Neural cell (in vitro differentiated cells): ENCODE results near the gene NEUROD4. TPM values are rescaled to one million over a fixed set of nuclear protein-coding genes. Genes with fewer than 3 reads are reported as not detected.

Source experiments
- H2AFZ ChIP-seq: fragments of 200-600, 300-800 bp; sonication (generic), shearing (Covaris generic); 2 replicates; pipeline ENCODE4 v1.6.0; 2014; ENCODE audit warnings: low read depth, mild to moderate bottlenecking, antibody characterized with exemption, low read length, moderate library complexity
- H3F3A ChIP-seq: fragments of 200-600 bp; shearing (Covaris generic); 2 replicates; pipeline ENCODE4 v1.6.1; 2016; ENCODE audit warnings: mild to moderate bottlenecking, moderate library complexity, mixed read lengths, antibody characterized with exemption, low read length; ENCODE audit not compliant: insufficient read depth, poor library complexity, severe bottlenecking
- H3K27ac ChIP-seq: fragments of 200-600, 300-800 bp; sonication (generic), shearing (Covaris generic); 2 replicates; pipeline ENCODE4 v1.5.1; 2014; ENCODE audit warnings: mild to moderate bottlenecking, low read length, moderate library complexity
- H3K27me3 ChIP-seq: fragments of 300-800, 200-600 bp; sonication (generic), shearing (Covaris generic); 2 replicates; pipeline ENCODE4 v1.6.0; 2014; ENCODE audit warnings: mild to moderate bottlenecking, low read depth, low read length, moderate library complexity; ENCODE audit not compliant: insufficient read depth
- H3K36me3 ChIP-seq: fragments of 300-800, 200-600 bp; sonication (generic), shearing (Covaris generic); 2 replicates; pipeline ENCODE4 v1.5.1; 2014; ENCODE audit warnings: mild to moderate bottlenecking, antibody characterized with exemption, low read length, moderate library complexity; ENCODE audit not compliant: insufficient read depth
- H3K4me2 ChIP-seq: fragments of 300-800, 200-600 bp; sonication (generic), shearing (Covaris generic); 2 replicates; pipeline ENCODE4 v1.6.0; 2014; ENCODE audit warnings: mild to moderate bottlenecking, low read length
- H3K4me3 ChIP-seq: fragments of 300-800, 200-600 bp; sonication (generic), shearing (Covaris generic); 2 replicates; pipeline ENCODE4 v1.5.1; 2014; ENCODE audit warnings: mild to moderate bottlenecking, low read length, moderate library complexity
- H3K79me2 ChIP-seq: fragments of 200-600 bp; shearing (Covaris generic); replicated peaks from 2 replicates; pipeline ENCODE4 v1.6.0; 2014; ENCODE audit warnings: mild to moderate bottlenecking, low read length, moderate library complexity; ENCODE audit not compliant: insufficient read depth
- H3K9ac ChIP-seq: fragments of 300-800, 200-600 bp; sonication (generic), shearing (Covaris generic); 2 replicates; pipeline ENCODE4 v1.6.1; 2016; ENCODE audit warnings: mild to moderate bottlenecking, low read length, mixed read lengths
- H3K9me2 ChIP-seq: fragments of 200-600 bp; shearing (Covaris generic); 2 replicates; pipeline ENCODE4 v1.6.1; 2016; ENCODE audit warnings: mild to moderate bottlenecking, low read length, mixed read lengths; ENCODE audit not compliant: insufficient read depth
- H3K9me3 ChIP-seq: fragments of 200-600, 300-800 bp; sonication (generic), shearing (Covaris generic); 2 replicates; pipeline ENCODE4 v1.6.1; 2016; ENCODE audit warnings: mild to moderate bottlenecking, mixed run types, low read length, moderate library complexity, mixed read lengths
- H4K20me1 ChIP-seq: fragments of 200-600 bp; shearing (Covaris generic); 2 replicates; pipeline ENCODE4 v1.6.1; 2016; ENCODE audit warnings: mild to moderate bottlenecking, mixed run types; ENCODE audit not compliant: insufficient read depth
- CTCF ChIP-seq: fragments of 450-650 bp; IDR thresholded peaks from 2 replicates; pipeline ENCODE4 v1.5.1; 2014; ENCODE audit warnings: antibody characterized with exemption, mild to moderate bottlenecking, moderate library complexity; ENCODE audit not compliant: poor library complexity, severe bottlenecking
- EP300 ChIP-seq: fragments of 450-650 bp; conservative IDR thresholded peaks from 2 replicates; pipeline ENCODE4 v1.6.1; 2014; ENCODE audit warnings: antibody characterized with exemption, mild to moderate bottlenecking, moderate library complexity; ENCODE audit not compliant: poor library complexity, severe bottlenecking
- EZH2 ChIP-seq: fragments of 200-600, 300-800 bp; shearing (Covaris generic), sonication (generic); IDR thresholded peaks from 2 replicates; pipeline ENCODE4 v1.6.1; 2014; ENCODE audit warnings: antibody characterized with exemption, low read length, borderline replicate concordance, mild to moderate bottlenecking; ENCODE audit not compliant: insufficient read depth, poor library complexity, severe bottlenecking
- MXI1 ChIP-seq: fragments of 450-650 bp; conservative IDR thresholded peaks from 2 replicates; pipeline ENCODE4 v1.6.1; 2014; ENCODE audit warnings: antibody characterized with exemption, mild to moderate bottlenecking; ENCODE audit not compliant: poor library complexity, severe bottlenecking
- POLR2AphosphoS5 ChIP-seq: IDR thresholded peaks from 2 replicates; pipeline ENCODE4 v1.6.1; 2012
- RAD21 ChIP-seq: fragments of 450-650 bp; conservative IDR thresholded peaks from 2 replicates; pipeline ENCODE4 v1.6.1; 2014; ENCODE audit warnings: antibody characterized with exemption, mild to moderate bottlenecking, moderate library complexity
- REST ChIP-seq: IDR thresholded peaks from 2 replicates; pipeline ENCODE4 v1.6.1; 2012; ENCODE audit warnings: borderline replicate concordance
- SMC3 ChIP-seq: fragments of 450-650 bp; conservative IDR thresholded peaks from 2 replicates; pipeline ENCODE4 v1.6.1; 2014; ENCODE audit warnings: antibody characterized with exemption, mild to moderate bottlenecking, moderate library complexity; ENCODE audit not compliant: poor library complexity
- TAF1 ChIP-seq: IDR thresholded peaks from 2 replicates; pipeline ENCODE4 v1.6.1; 2012; ENCODE audit warnings: low read depth
- polyA plus RNA-seq: library from polyadenylated mRNA; depleted of rRNA; stranded (reverse); fragments of >200 nt; gene quantifications from 2 replicates; pipeline ENCODE4 v1.2.3, GENCODE V29; 2014

Gene NEUROD4
- polyA plus RNA-seq, 1 donor from 2014 or later, result not detected

- H3K36me3 ChIP-seq, result no peaks in the 10 kb centered on the region
- no peaks in the 10 kb centered on the region for H3K79me2 ChIP-seq
- TF ChIP-seq RAD21 (no peak), MXI1 (no peak), EZH2 (no peak), REST (no peak), POLR2AphosphoS5 (no peak), EP300 (no peak), CTCF (no peak), TAF1 (no peak), SMC3 (no peak)
- no peaks in the 10 kb centered on the region for H4K20me1 ChIP-seq
- H3K27me3 ChIP-seq, result no peaks in the 10 kb centered on the region
- H3K4me3 ChIP-seq, result no peak overlapping the region
- no peak overlapping the region for H3K4me2 ChIP-seq
- H3K9ac ChIP-seq, result no peak overlapping the region
- H3K9me3 ChIP-seq, result no peaks in the 10 kb centered on the region
- H3K27ac ChIP-seq, result no peak overlapping the region
- no peaks in the 10 kb centered on the region for H3K9me2 ChIP-seq
- H2AFZ ChIP-seq, result no peak overlapping the region
- no peaks in the 10 kb centered on the region for H3F3A ChIP-seq
Observed at GRCh38 chr12:54996205-54996604, 23.6 kb upstream of the NEUROD4 start.

- Histone ChIP-seq H3K9me2 (no peaks in the 10 kb centered on the region), H3K27me3 (no peaks in the 10 kb centered on the region), H3K79me2 (no peaks in the 10 kb centered on the region), H2AFZ (no peak overlapping the region), H3K36me3 (no peaks in the 10 kb centered on the region), H3K9me3 (no peaks in the 10 kb centered on the region), H3K4me2 (no peak overlapping the region), H3F3A (no peaks in the 10 kb centered on the region), H3K4me3 (no peak overlapping the region), H3K27ac (no peak overlapping the region), H3K9ac (no peak overlapping the region), H4K20me1 (no peaks in the 10 kb centered on the region)
- no peak for TF ChIP-seq POLR2AphosphoS5
- TF ChIP-seq SMC3, result no peak
- TF ChIP-seq CTCF, result no peak
- no peak for TF ChIP-seq EP300
- no peak for TF ChIP-seq REST
- no peak for TF ChIP-seq EZH2
- TF ChIP-seq MXI1, result no peak
- TF ChIP-seq RAD21, result no peak
- TF ChIP-seq TAF1, result no peak
Observed at GRCh38 chr12:54997929-54998522, 21.7 kb upstream of the NEUROD4 start.
